IPS DF 4.7 (cell line): Measurements from ENCODE around the gene RLF.
A peak's percentile ranks its signal among the peaks of the same experiment; 100 is the strongest.

Experiments
- DNase-seq: peaks from one replicate; pipeline ENCODE4 v3.0.0-alpha.2; 2013; ENCODE audit warnings: low spot score; ENCODE audit errors: extremely low read depth

RLF gene

DNA sequence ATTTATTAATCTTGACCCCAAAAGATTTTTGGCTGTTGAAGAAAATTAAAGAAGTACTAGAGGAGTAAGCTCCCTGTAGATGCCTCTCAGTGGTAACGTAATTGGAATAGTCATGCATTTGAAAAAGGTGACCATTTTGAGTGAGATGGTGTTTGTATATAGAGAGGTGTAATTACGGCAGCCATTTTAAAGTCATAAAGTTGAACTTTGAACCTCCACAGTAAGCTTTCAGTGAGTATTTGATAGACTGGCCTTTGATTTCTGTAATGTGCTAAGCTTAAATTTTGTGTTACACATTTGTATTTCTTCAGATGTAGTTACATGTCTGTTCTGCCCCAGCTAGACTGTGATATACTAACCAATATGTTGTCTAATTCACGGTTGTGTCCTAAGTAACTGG lies 65.0 kb downstream of the RLF start:
- DNase-seq = no peak

- DNase-seq = no peak
Observed at GRCh38 chr1:40232444-40232843, 71.3 kb downstream of the RLF start.

- no peak for DNase-seq
Observed at GRCh38 chr1:40239626-40240025, 78.4 kb downstream of the RLF start.

DNA sequence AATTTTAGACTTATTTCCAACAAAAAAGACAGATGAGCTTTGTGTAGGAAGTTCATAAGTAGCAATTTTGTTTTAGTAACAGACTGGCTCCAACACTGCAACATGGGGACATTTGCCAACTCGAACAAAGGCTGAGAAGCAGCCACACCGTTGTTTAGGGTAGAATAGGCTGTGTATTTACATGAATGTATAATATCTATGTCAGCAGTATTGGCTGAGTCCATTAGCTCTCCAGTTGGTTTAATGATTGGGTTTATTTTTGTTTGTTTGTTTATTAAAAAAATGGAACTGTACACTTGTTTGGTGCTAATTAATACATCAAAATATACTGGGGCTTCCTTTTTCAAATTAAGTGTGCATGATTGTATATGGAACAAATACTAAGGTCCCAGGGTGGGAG lies 79.2 kb downstream of the RLF start:
- DNase-seq = no peak

GRCh38 chr1:40241362-40241761 lies 80.2 kb downstream of the RLF start:
- DNase-seq = no peak

- no peak for DNase-seq
Observed at GRCh38 chr1:40243351-40243750, 82.2 kb downstream of the RLF start.

DNA sequence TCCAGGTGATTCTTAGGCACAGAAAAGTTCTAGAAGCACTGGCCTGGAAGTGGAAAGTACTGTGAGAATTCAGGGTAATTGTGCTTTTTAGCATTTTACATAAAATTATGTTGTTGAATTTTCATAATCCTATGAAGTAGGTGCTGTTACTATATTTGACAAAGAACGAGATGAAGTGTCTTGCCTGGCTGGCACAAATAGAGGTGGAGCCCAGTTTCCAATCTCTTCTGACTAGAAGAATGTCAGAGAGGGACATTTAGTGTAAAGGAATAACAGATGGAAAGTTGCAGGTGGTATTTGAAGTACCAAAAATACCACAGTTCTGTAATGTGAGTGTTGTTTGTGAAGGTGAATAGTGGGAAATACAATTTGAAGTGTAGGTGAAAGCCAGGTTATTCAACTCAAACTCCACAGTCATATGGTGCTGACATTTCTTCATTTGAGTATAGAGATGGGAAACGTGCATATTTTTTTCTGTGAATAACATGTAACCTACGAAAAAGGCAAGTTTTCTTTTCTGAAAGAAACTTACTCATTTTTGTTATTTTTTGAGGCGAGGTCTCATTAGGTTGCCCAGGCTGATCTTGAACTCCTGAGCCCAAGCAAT lies 83.1 kb downstream of the RLF start:
- DNase-seq = no peak

GRCh38 chr1:40245686-40246085 lies 84.5 kb downstream of the RLF start:
- DNase-seq = no peak

DNA sequence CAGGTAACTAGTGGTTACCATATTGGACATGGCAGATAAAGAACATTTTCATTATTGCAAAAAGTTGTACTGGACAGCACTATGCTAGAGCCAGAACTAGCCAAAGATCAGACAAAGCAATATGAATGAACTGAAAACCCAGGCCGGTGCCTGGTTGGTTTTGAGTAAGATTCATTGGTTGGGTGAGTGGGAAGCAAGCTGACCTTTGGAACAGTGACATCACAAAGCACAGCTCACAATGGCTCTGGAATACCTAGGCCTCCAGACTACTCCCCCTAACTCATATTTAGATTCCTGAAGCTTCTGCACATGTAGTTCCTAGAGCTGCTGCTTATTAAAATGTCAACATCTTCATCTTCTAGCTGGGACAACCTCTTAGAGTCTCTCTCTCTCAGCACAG lies 86.5 kb downstream of the RLF start, which contains the start of gene TMCO2:
TSS of gene TMCO2 (plus strand) at position 283 of the 400 bp plus-strand sequence. CDS start at position 340, 57 bp downstream.
- DNase-seq = no peak

DNA sequence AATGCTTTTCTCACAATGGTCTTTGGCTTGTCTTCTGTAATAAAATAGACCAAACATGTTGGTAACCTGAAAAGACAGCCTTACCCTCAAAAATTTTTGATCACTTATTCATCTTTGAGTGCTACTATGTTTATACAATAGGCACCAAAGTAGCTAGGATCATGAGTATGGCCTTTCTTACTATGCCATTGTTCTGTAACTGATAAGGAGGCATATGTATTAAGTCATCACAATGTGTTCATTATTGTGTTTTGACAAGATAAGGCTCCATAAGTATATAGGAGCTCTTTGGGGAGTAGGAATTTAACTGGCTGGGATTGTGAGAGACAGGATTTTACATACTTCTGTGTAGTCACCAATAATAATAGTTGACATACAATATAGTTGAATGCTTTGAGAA lies 87.2 kb downstream of the RLF start:
- DNase-seq = no peak

- DNase-seq = no peak
Observed at GRCh38 chr1:40251456-40251855, 90.3 kb downstream of the RLF start.

DNA sequence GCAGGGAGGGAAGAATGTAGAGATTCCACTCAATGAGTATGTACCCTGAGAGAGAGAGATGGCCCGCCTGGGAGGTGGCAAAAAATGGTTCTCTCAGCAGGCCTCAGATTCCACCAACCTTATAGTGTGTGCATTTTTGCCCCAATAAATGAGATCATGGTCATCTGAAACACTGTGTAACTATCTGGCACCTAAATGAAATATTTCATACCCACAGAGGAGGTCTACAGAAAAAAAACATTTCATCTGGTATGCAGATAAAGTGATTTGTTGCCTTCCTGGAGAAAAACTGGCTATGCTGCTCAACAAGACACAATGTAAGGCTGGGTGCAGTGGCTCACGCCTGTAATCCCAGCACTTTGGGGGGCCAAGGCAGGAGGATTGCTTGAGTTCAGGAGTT lies 91.4 kb downstream of the RLF start:
- DNase-seq = no peak

- DNase-seq = no peak
Observed at GRCh38 chr1:40255231-40255630, 94.0 kb downstream of the RLF start.

GRCh38 chr1:40256401-40257084 lies 95.4 kb downstream of the RLF start:
- no peak for DNase-seq

- DNase-seq = no peak
Observed at GRCh38 chr1:40257313-40257687, 96.1 kb downstream of the RLF start.

- DNase-seq = peak; percentile 86
Observed at GRCh38 chr1:40257688-40258444, 96.7 kb downstream of the RLF start, which contains the start of gene ZMPSTE24. Gene ZMPSTE24, plus strand, starts transcription at chr1:40258236. Its CDS starts 36 bp downstream, at chr1:40258272.

- no peak for DNase-seq
Observed at GRCh38 chr1:40258445-40258769, 97.2 kb downstream of the RLF start.

- DNase-seq = no peak
Observed at GRCh38 chr1:40264354-40264781, 103.2 kb downstream of the RLF start.

GRCh38 chr1:40265298-40265697 lies 104.1 kb downstream of the RLF start:
- DNase-seq = no peak

DNA sequence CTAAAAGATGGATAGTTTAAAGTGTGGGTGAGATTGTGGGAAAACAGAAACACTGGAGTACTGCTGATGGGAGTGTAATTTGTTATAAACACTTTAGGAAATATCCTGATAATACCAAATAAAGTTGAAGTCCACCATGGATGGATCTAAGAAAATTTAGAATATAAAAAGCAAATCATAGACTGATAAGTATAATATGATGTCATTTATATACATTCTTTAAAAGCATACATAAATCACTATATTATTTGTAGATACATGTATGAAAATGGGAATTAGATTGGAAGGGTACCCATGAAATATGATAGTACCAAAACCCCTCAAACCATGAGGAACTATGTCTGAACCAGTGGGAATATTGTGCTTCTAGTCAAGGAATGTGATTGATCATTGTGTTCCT lies 104.7 kb downstream of the RLF start:
- DNase-seq = no peak

DNA sequence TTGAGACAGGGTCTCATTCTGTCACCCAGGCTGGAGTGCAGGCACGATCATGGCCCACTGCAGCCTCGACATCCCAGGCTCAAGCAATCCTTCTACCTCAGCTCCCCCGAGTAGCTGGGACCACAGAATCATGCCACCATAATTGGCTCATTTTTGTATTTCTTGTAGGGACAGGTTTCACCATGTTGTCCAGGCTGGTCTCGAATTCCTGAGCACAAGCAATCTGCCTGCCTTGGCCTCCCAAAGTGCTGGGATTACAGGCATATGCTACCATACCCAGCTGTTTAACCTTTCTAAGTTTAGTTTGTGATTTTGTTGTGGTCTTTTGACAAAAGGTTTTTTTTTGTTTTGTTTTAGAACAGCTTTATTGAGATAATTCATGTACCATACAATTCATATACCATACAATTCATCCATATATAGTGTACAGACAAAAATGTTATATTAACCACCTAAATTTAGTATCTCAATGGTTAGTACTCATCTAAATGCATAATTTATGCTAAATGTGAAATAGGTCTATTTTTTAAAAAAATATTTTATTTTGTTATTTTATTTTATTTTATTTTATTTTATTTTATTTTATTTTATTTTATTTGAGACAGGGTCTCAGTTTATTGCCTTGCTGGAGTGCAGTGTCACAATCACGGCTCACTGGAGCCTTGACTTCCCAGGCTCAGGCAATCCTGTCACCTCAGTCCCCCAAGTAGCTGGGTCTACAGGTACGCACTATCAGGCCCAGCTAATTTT lies 105.8 kb downstream of the RLF start:
- no peak for DNase-seq

GRCh38 chr1:40267767-40268187 lies 106.6 kb downstream of the RLF start:
- no peak for DNase-seq
